Urinary bladder (tissue), 4 donors: Measurements from ENCODE around the gene TTC6. TPM values are rescaled to one million over a fixed set of nuclear protein-coding genes. Genes with fewer than 3 reads are reported as not detected.

ENCODE experiments used
- DNase-seq: peaks from one replicate; pipeline ENCODE4 v3.0.0-alpha.2; 2015; ENCODE audit errors: extremely low spot score
- H3K27ac ChIP-seq: one replicate; pipeline ENCODE4 v1.5.1; 2013; ENCODE audit warnings: low read depth, mild to moderate bottlenecking, moderate library complexity
- H3K36me3 ChIP-seq: one replicate; pipeline ENCODE4 v1.6.1; 2013; ENCODE audit warnings: mild to moderate bottlenecking, moderate library complexity; ENCODE audit not compliant: insufficient read depth
- H3K4me1 ChIP-seq: one replicate; pipeline ENCODE4 v1.6.1; 2013; ENCODE audit warnings: mild to moderate bottlenecking, moderate library complexity; ENCODE audit not compliant: insufficient read depth
- H3K4me3 ChIP-seq: one replicate; pipeline ENCODE4 v1.5.1; 2013; ENCODE audit warnings: low read depth, low read length
- WGBS: extraction: QIAGEN DNeasy Blood & Tissue Kit; methylation state at CpG from one replicate; pipeline ENCODE4 v1.1.7; 2013; 5-methylcytosine and 5-hydroxymethylcytosine counted together
- polyA plus RNA-seq: library from polyadenylated mRNA; stranded (reverse); fragments of 200-250 nt; gene quantifications from one replicate; pipeline ENCODE4 v1.2.3, GENCODE V29; 2013
- total RNA-seq: library from RNA; depleted of rRNA; stranded (reverse); fragments of >200 nt; gene quantifications from one replicate; pipeline ENCODE4 v1.2.3, GENCODE V29; 2014
- donor health status: healthy with polysubstance abuse.
- donor health status: healthy.

Gene TTC6
- total and polyA plus RNA-seq, 2 donors = 0.34 to 7.1 TPM

GRCh38 chr14:37573356-37573755, 22.1 kb upstream of the TTC6 start:
- DNase-seq = no peak
- no peak overlapping the region for H3K27ac ChIP-seq
- no peaks in the 10 kb centered on the region for H3K36me3 ChIP-seq
- no peaks in the 10 kb centered on the region for H3K4me1 ChIP-seq
- 70% methylated on average over 2 of the region's 2 CpGs for WGBS
- H3K4me3 ChIP-seq = no peak overlapping the region

- H3K4me1 ChIP-seq = no peaks in the 10 kb centered on the region
- H3K4me3 ChIP-seq = no peak overlapping the region
- WGBS = 22% methylated on average over 9 of the region's 9 CpGs
- no peak overlapping the region for H3K27ac ChIP-seq
- H3K36me3 ChIP-seq = no peaks in the 10 kb centered on the region
- no peak for DNase-seq
Measured at GRCh38 chr14:37579274-37579673, 16.2 kb upstream of the TTC6 start.

GRCh38 chr14:37580146-37580545, 15.3 kb upstream of the TTC6 start:
- no peaks in the 10 kb centered on the region for H3K36me3 ChIP-seq
- no peak for DNase-seq
- H3K4me1 ChIP-seq = no peaks in the 10 kb centered on the region
- no peak overlapping the region for H3K27ac ChIP-seq
- WGBS = 71% methylated on average over 2 of the region's 2 CpGs
- no peak overlapping the region for H3K4me3 ChIP-seq

GRCh38 chr14:37583358-37584210, 11.8 kb upstream of the TTC6 start:
- Histone ChIP-seq H3K4me1 (no peaks in the 10 kb centered on the region), H3K27ac (peak overlapping the region; percentile 84), H3K4me3 (peak overlapping the region; percentile 13), H3K36me3 (no peaks in the 10 kb centered on the region)
- WGBS = 4% methylated on average over 67 of the region's 67 CpGs
- no peak for DNase-seq

- H3K36me3 ChIP-seq = no peaks in the 10 kb centered on the region
- DNase-seq = no peak
- no peak overlapping the region for H3K4me3 ChIP-seq
- H3K4me1 ChIP-seq = no peaks in the 10 kb centered on the region
- peak overlapping the region; percentile 81 for H3K27ac ChIP-seq
- WGBS = 5% methylated on average over 62 of the region's 62 CpGs
Measured at GRCh38 chr14:37584211-37585100, 11.0 kb upstream of the TTC6 start.

GRCh38 chr14:37585101-37585511, 10.3 kb upstream of the TTC6 start:
- no peak overlapping the region for H3K4me3 ChIP-seq

GRCh38 chr14:37585971-37586796, 9.2 kb upstream of the TTC6 start:
- peak overlapping the region; percentile 67 for H3K27ac ChIP-seq

More at GRCh38 chr14:37585101-37585511, 10.3 kb upstream of the TTC6 start:
- 6% methylated on average over 23 of the region's 23 CpGs for WGBS
- H3K27ac ChIP-seq = peak overlapping the region; percentile 81
- no peaks in the 10 kb centered on the region for H3K36me3 ChIP-seq
- DNase-seq = no peak
- no peaks in the 10 kb centered on the region for H3K4me1 ChIP-seq

GRCh38 chr14:37586797-37587130, 8.7 kb upstream of the TTC6 start:
- H3K4me3 ChIP-seq = no peak overlapping the region
- no peaks in the 10 kb centered on the region for H3K36me3 ChIP-seq
- H3K27ac ChIP-seq = no peak overlapping the region
- no peaks in the 10 kb centered on the region for H3K4me1 ChIP-seq
- WGBS = 3% methylated on average over 1 of the region's 1 CpG
- no peak for DNase-seq

More at GRCh38 chr14:37585971-37586796, 9.2 kb upstream of the TTC6 start:
- Histone ChIP-seq H3K4me3 (no peak overlapping the region), H3K36me3 (no peaks in the 10 kb centered on the region), H3K4me1 (no peaks in the 10 kb centered on the region)
- DNase-seq = no peak
- 8% methylated on average over 10 of the region's 10 CpGs for WGBS

- Histone ChIP-seq H3K4me1 (no peaks in the 10 kb centered on the region), H3K27ac (peak overlapping the region; percentile 86), H3K36me3 (no peaks in the 10 kb centered on the region), H3K4me3 (no peak overlapping the region)
- WGBS = 10% methylated on average over 4 of the region's 4 CpGs
- no peak for DNase-seq
Measured at GRCh38 chr14:37587131-37587803, 8.2 kb upstream of the TTC6 start.

GRCh38 chr14:37587881-37588666, 7.4 kb upstream of the TTC6 start:
- H3K4me1 ChIP-seq = no peaks in the 10 kb centered on the region
- H3K4me3 ChIP-seq = peak overlapping the region; percentile 19
- no peaks in the 10 kb centered on the region for H3K36me3 ChIP-seq
- WGBS = 3% methylated on average over 63 of the region's 63 CpGs
- peak overlapping the region; percentile 86 for H3K27ac ChIP-seq
- DNase-seq = no peak

GRCh38 chr14:37588667-37588955, 6.8 kb upstream of the TTC6 start:
- no peak for DNase-seq
- peak overlapping the region; percentile 86 for H3K27ac ChIP-seq

GRCh38 chr14:37588956-37589714, 6.3 kb upstream of the TTC6 start:
- Histone ChIP-seq H3K4me3 (no peak overlapping the region), H3K36me3 (no peaks in the 10 kb centered on the region), H3K27ac (peak overlapping the region; percentile 81), H3K4me1 (no peaks in the 10 kb centered on the region)
- WGBS = 10% methylated on average over 16 of the region's 16 CpGs
- DNase-seq = no peak

More at GRCh38 chr14:37588667-37588955, 6.8 kb upstream of the TTC6 start:
- Histone ChIP-seq H3K36me3 (no peaks in the 10 kb centered on the region), H3K4me1 (no peaks in the 10 kb centered on the region), H3K4me3 (peak overlapping the region; percentile 19)
- WGBS = 18% methylated on average over 6 of the region's 6 CpGs
